K562 (cell line): ENCODE results near the gene ATP6V0D1. TPM values are rescaled to one million over a fixed set of nuclear protein-coding genes. Genes with fewer than 3 reads are reported as not detected.
A peak's percentile ranks its signal among the peaks of the same experiment; 100 is the strongest.

Source experiments
- ATAC-seq: fragments of 200-7000 bp; cut with Tn5 transposase; 3 replicates; pipeline ENCODE4 v1.9.1; 2020; ENCODE audit warnings: moderate library complexity
- BruUV-seq: library from RNA; stranded (reverse); fragments of 400-500 nt; replicated peaks from 2 replicates; lab custom pipeline; 2021; lab: Mats Ljungman, UMichigan
- CTCF ChIA-PET: fragments of 300-600 bp; formaldehyde crosslinking; extraction: SDS; loops from one replicate; lab custom pipeline; 2021; ENCODE audit warnings: low intra/inter-chr PET ratio; lab: Yijun Ruan, JAX
- POLR2A ChIA-PET: fragments of 300-600, 350-650 bp; sonication (Branson Sonifier 250); formaldehyde crosslinking; extraction: SDS; loops from one replicate; lab custom pipeline; 2021; ENCODE audit warnings: antibody characterized with exemption, inconsistent platforms; lab: Yijun Ruan, JAX
- DNase-seq, 4 experiments: peaks; one replicate each; pipeline versions ENCODE4 v3.0.0 to v3.0.0-alpha.2; 2011 to 2018; ENCODE audit warnings: low spot score in 3 of 4, mixed read lengths in 3 of 4; ENCODE audit errors: extremely low read depth in 1 of 4
- FAIRE-seq: peaks from 2 replicates; lab custom pipeline; 2011; peaks lifted over from hg19 to GRCh38; lab: Jason Lieb, UNC
- H2AFZ ChIP-seq: 2 replicates; pipeline ENCODE4 v1.6.0; 2011; ENCODE audit warnings: low read depth, low read length, control low read depth, inconsistent platforms
- H3K27ac ChIP-seq: fragments of 200-600 bp; 3 replicates; pipeline ENCODE4 v1.8.0; 2011; ENCODE audit warnings: low read depth, mild to moderate bottlenecking, control low read depth, inconsistent platforms, low read length, moderate library complexity, mixed read lengths; ENCODE audit errors: extremely low read depth
- H3K27me3 ChIP-seq, 2 experiments: fragments of 300-600 bp in 1 of 2; 2 replicates in 1 of 2; 3 replicates in 1 of 2; pipeline versions ENCODE4 v1.6.0 to v1.8.0; 2011; ENCODE audit warnings: inconsistent platforms in 2 of 2, low read length in 2 of 2, mild to moderate bottlenecking in 1 of 2, mixed read lengths in 1 of 2, moderate library complexity in 1 of 2; ENCODE audit not compliant: control insufficient read depth in 2 of 2, insufficient read depth in 2 of 2
- H3K36me3 ChIP-seq: fragments of 300-600 bp; 3 replicates; pipeline ENCODE4 v1.8.0; 2011; ENCODE audit warnings: mild to moderate bottlenecking, low read length, inconsistent platforms; ENCODE audit not compliant: control insufficient read depth, insufficient read depth
- H3K4me1 ChIP-seq, 2 experiments: fragments of 200-600 bp in 1 of 2; replicated peaks in 1 of 2; 2 replicates in 1 of 2; 3 replicates in 1 of 2; pipeline versions ENCODE4 v1.5.1 to v1.8.0; 2011; ENCODE audit warnings: inconsistent platforms in 2 of 2, low read length in 2 of 2, mild to moderate bottlenecking in 1 of 2, mixed read lengths in 1 of 2, moderate library complexity in 1 of 2; ENCODE audit not compliant: control insufficient read depth in 2 of 2, insufficient read depth in 2 of 2
- H3K4me2 ChIP-seq: 2 replicates; pipeline ENCODE4 v1.6.1; 2011; ENCODE audit warnings: low read length, control low read depth, inconsistent platforms, mixed read lengths; ENCODE audit not compliant: insufficient read depth
- H3K4me3 ChIP-seq: fragments of 200-600 bp; sonication (generic), shearing (Covaris generic); 2 replicates; pipeline ENCODE4 v1.5.1; 2016; ENCODE audit warnings: control low read depth, inconsistent platforms
- H3K79me2 ChIP-seq: fragments of 200-600 bp; 3 replicates; pipeline ENCODE4 v1.8.0; 2011; ENCODE audit warnings: low read length, inconsistent platforms; ENCODE audit not compliant: control insufficient read depth, insufficient read depth
- H3K9ac ChIP-seq, 2 experiments: 2 replicates each; pipeline versions ENCODE4 v1.6.0 to v1.6.1; 2011; ENCODE audit warnings: low read depth in 2 of 2, low read length in 2 of 2, control low read depth in 1 of 2, inconsistent platforms in 1 of 2, mild to moderate bottlenecking in 1 of 2, mixed read lengths in 1 of 2; ENCODE audit not compliant: insufficient read depth in 1 of 2
- H3K9me1 ChIP-seq: one replicate; pipeline ENCODE4 v1.6.0; 2011; ENCODE audit warnings: inconsistent platforms, mild to moderate bottlenecking, low read length, moderate library complexity; ENCODE audit not compliant: control insufficient read depth, insufficient read depth
- H3K9me3 ChIP-seq: replicated peaks from 2 replicates; pipeline ENCODE4 v1.5.1; 2011; ENCODE audit warnings: low read depth, low read length, inconsistent platforms; ENCODE audit not compliant: control insufficient read depth, insufficient read depth
- H4K20me1 ChIP-seq: replicated peaks from 2 replicates; pipeline ENCODE4 v1.6.1; 2011; ENCODE audit warnings: low read length, inconsistent platforms, mixed read lengths; ENCODE audit not compliant: control insufficient read depth, insufficient read depth
- CCNT2 ChIP-seq: IDR thresholded peaks from 2 replicates; pipeline ENCODE4 v1.6.1; 2011; ENCODE audit warnings: borderline replicate concordance, low read depth, mild to moderate bottlenecking, moderate library complexity, mixed read lengths, low read length; ENCODE audit not compliant: insufficient read length; ENCODE audit errors: extremely low read depth
- CREB1 ChIP-seq, 2 experiments: sonication (generic) in 1 of 2; formaldehyde crosslinking in 1 of 2; IDR thresholded peaks; 2 replicates each; pipeline versions ENCODE4 v1.6.1 to v1.8.0; 2012 to 2022; ENCODE audit warnings: inconsistent platforms in 1 of 2, mild to moderate bottlenecking in 1 of 2, missing genetic modification reagents in 1 of 2, moderate library complexity in 1 of 2
- ETV5 ChIP-seq: sonication (generic); formaldehyde crosslinking; IDR thresholded peaks from 2 replicates; pipeline ENCODE4 v1.4.0; 2020; ENCODE audit warnings: low read depth, mild to moderate bottlenecking, missing genetic modification reagents
- HCFC1 ChIP-seq: IDR thresholded peaks from 2 replicates; pipeline ENCODE4 v1.6.1; 2012; ENCODE audit warnings: low read depth, low read length, improper control_type of control experiment
- MYC ChIP-seq, 2 experiments: fragments of 250-450 bp in 1 of 2; sonication (Bioruptor Pico) in 1 of 2; IDR thresholded peaks; 2 replicates each; pipeline versions ENCODE4 v1.5.1 to v1.6.1; 2012 to 2021; ENCODE audit warnings: low read depth in 2 of 2, borderline replicate concordance in 1 of 2, improper control_type of control experiment in 1 of 2, low read length in 1 of 2, mild to moderate bottlenecking in 1 of 2, moderate library complexity in 1 of 2
- NR4A1 ChIP-seq, 2 experiments: fragments of 250-450 bp in 1 of 2; fragments of 450-650 bp in 1 of 2; sonication (Bioruptor Pico) in 1 of 2; IDR thresholded peaks; 2 replicates each; pipeline versions ENCODE4 v1.4.0 to v1.6.1; 2016 to 2020; ENCODE audit warnings: mild to moderate bottlenecking in 2 of 2, missing compliant biosample characterization in 1 of 2, missing genetic modification characterization in 1 of 2, moderate library complexity in 1 of 2
- OTX1 ChIP-seq: fragments of 450-650 bp; formaldehyde crosslinking; IDR thresholded peaks from 2 replicates; pipeline ENCODE4 v1.4.0; 2022; ENCODE audit warnings: mild to moderate bottlenecking
- TCF7 ChIP-seq: sonication (generic); IDR thresholded peaks from 2 replicates; pipeline ENCODE4 v1.6.1; 2016; ENCODE audit warnings: antibody characterized with exemption, borderline replicate concordance
- whole genome bisulfite sequencing: fragments of 100-300 bp; shearing (Covaris generic); methylation state at CpG from one replicate; pipeline ENCODE4 v1.1.6; 2016; ENCODE audit warnings: low coverage, mixed read lengths; ENCODE audit not compliant: insufficient coverage; ENCODE audit errors: missing lambda C conversion rate; 5-methylcytosine and 5-hydroxymethylcytosine counted together
- in situ Hi-C: fragments of 300-500 bp; cut with MboI; formaldehyde crosslinking; loops from 4 replicates; pipeline ENCODE4 v1.15.0; 2018; ENCODE audit warnings: inconsistent platforms, mixed read lengths
- intact Hi-C: fragments of 100-400 bp; cut with micrococcal nuclease; formaldehyde crosslinking; loops from 2 replicates; pipeline ENCODE4 v1.14.2; 2022
- polyA plus RNA-seq, 8 experiments: library from polyadenylated mRNA; depleted of rRNA in 4 of 8; stranded (reverse) in 5 of 8; unstranded in 3 of 8; fragments of >200 nt; fragmentation: Nextera tagmentation in 2 of 8; fragmentation: Illumina TruSeq in 1 of 8; extraction: Ambion mirVana in 2 of 8; extraction: Trizol in 1 of 8; gene quantifications; 2 replicates each; pipeline versions ENCODE4 v1.2.1 to v1.2.3, GENCODE V29; 2011 to 2014; ENCODE audit warnings: inconsistent platforms in 1 of 8, missing spikeins in 1 of 8
- total RNA-seq, 7 experiments: library from RNA; depleted of rRNA in 6 of 7; stranded (reverse); fragments of >200 nt in 6 of 7; fragmentation: Illumina TruSeq in 2 of 7; extraction: Trizol in 2 of 7; gene quantifications; 2 replicates each; pipeline versions ENCODE4 v1.2.1 to v1.2.3, GENCODE V29; 2011 to 2021; ENCODE audit warnings: low replicate concordance in 1 of 7
- TF ChIP-seq, protein P1 (sequence below): sonication (generic); formaldehyde crosslinking; IDR thresholded peaks from 2 replicates; pipeline ENCODE4 v1.4.0; 2020; ENCODE audit warnings: mild to moderate bottlenecking, missing genetic modification reagents
- TF ChIP-seq, protein P2 (sequence below): fragments of 250-450 bp; sonication (Bioruptor Pico); IDR thresholded peaks from 2 replicates; pipeline ENCODE4 v1.5.0; 2021; ENCODE audit warnings: mild to moderate bottlenecking, borderline replicate concordance

ATP6V0D1 gene
- total and polyA plus RNA-seq, 9 of the 15 experiments (the other 6 are each of a cell fraction or from before 2014, with no cell fraction given) = 23.2 to 69.7 (median 45.6) TPM

- TF ChIP-seq, protein P1, sequence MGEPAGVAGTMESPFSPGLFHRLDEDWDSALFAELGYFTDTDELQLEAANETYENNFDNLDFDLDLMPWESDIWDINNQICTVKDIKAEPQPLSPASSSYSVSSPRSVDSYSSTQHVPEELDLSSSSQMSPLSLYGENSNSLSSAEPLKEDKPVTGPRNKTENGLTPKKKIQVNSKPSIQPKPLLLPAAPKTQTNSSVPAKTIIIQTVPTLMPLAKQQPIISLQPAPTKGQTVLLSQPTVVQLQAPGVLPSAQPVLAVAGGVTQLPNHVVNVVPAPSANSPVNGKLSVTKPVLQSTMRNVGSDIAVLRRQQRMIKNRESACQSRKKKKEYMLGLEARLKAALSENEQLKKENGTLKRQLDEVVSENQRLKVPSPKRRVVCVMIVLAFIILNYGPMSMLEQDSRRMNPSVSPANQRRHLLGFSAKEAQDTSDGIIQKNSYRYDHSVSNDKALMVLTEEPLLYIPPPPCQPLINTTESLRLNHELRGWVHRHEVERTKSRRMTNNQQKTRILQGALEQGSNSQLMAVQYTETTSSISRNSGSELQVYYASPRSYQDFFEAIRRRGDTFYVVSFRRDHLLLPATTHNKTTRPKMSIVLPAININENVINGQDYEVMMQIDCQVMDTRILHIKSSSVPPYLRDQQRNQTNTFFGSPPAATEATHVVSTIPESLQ = no peak
- no peak for TF ChIP-seq NR4A1 (CRISPR knock-in tag; IDR thresholded peaks at IDR 0.05)
- TF ChIP-seq NR4A1 (tag; IDR thresholded peaks at IDR 0.05) = no peak
These were observed 49.3 kb upstream of the ATP6V0D1 start (continued) for GRCh38 chr16:67530013-67530939.

DNA sequence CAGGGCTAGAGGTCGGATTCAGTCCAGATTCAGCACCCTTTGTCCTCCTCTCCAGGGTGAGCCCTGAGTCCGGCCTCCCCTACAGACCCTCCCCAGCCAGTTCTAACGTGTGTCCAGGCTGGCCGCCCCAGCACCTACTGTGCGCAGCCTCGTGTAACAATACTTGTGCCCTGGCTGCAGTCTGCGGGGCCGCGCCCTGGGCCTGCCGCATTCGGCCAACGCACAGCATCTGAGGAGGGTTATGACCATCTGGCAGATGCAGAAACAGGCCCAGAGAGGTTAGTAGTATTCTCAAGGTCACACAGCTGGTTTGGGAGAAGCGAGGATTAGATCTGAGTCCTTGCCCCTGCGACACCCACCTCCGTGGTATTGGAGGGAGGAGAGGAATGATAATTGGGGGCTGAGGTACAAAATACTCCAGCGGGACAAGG is 48.6 kb upstream of the ATP6V0D1 start:
- no peak for ATAC-seq
- Histone ChIP-seq H3K4me2 (peak overlapping the region; percentile 64), H4K20me1 (no peaks in the 10 kb centered on the region; the same call in 1 of the 2 replicates), H3K9ac (peak overlapping the region; percentile 62 to 92), H3K4me3 (peak overlapping the region; percentile 61), H2AFZ (peak overlapping the region; percentile 80), H3K9me1 (no peaks in the 10 kb centered on the region), H3K79me2 (peaks cover 12% of the 10 kb centered on the region; the same call in 2 of the 3 replicates), H3K36me3 (no peaks in the 10 kb centered on the region), H3K27ac (no peak overlapping the region), H3K9me3 (no peaks in the 10 kb centered on the region), H3K27me3 (no peaks in the 10 kb centered on the region), H3K4me1 (peaks cover 33 to 64% of the 10 kb centered on the region in 2 experiments)
- 54% methylated on average over 16 of the region's 16 CpGs for WGBS
- in situ Hi-C loops (loop anchor here (10.0 kb wide), 2 partner anchors 395 to 715 kb away; partner anchors contain the start of gene PLA2G15), intact Hi-C loops (loop anchor here (10.0 kb wide), 1 partner anchor 405 kb away; the partner anchor contains the start of genes CTRL and PSMB10)
- TSS peak; percentile 50 for BruUV-seq
- no peak for FAIRE-seq
- POLR2A ChIA-PET = interaction anchor here (0.6 to 1.6 kb wide), 2 partner anchors 8 to 32 kb away, joined by 3 to 4 read pairs; no protein-coding TSS in a partner anchor
- CTCF ChIA-PET = no interaction called here
- no peak for DNase-seq
- TF ChIP-seq MYC (IDR thresholded peaks at IDR 0.05; ENCODE audit: low read depth, low read length) = no peak
- 0 out of 2 replicates have a peak, but pooled peaks have one; percentile 24 for TF ChIP-seq MYC (CRISPR knock-in tag; IDR thresholded peaks at IDR 0.05; ENCODE audit: borderline replicate concordance, low read depth)
- TF ChIP-seq HCFC1 = no peak
- TF ChIP-seq CCNT2 = no peak
- no peak for TF ChIP-seq ETV5 (CRISPR knock-in tag)
- no peak for TF ChIP-seq TCF7
- TF ChIP-seq, protein P2, sequence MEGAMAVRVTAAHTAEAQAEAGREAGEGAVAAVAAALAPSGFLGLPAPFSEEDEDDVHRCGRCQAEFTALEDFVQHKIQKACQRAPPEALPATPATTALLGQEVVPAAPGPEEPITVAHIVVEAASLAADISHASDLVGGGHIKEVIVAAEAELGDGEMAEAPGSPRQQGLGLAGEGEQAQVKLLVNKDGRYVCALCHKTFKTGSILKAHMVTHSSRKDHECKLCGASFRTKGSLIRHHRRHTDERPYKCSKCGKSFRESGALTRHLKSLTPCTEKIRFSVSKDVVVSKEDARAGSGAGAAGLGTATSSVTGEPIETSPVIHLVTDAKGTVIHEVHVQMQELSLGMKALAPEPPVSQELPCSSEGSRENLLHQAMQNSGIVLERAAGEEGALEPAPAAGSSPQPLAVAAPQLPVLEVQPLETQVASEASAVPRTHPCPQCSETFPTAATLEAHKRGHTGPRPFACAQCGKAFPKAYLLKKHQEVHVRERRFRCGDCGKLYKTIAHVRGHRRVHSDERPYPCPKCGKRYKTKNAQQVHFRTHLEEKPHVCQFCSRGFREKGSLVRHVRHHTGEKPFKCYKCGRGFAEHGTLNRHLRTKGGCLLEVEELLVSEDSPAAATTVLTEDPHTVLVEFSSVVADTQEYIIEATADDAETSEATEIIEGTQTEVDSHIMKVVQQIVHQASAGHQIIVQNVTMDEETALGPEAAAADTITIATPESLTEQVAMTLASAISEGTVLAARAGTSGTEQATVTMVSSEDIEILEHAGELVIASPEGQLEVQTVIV (CRISPR knock-in tag) = no peak
- no peak for TF ChIP-seq OTX1
- no peak for TF ChIP-seq CREB1 (IDR thresholded peaks at IDR 0.05)
- TF ChIP-seq CREB1 (CRISPR knock-in tag; IDR thresholded peaks at IDR 0.05) = peak; percentile 10; the same call in 1 of the 2 replicates
